GM18511 (cell line): ENCODE data around the gene ASAH2B.
"Not testable (repeated sequence)": the region's sequence is repeated elsewhere in the genome, so short reads cannot be mapped to it uniquely, and the experiment has no call there.

Source experiments
- ATAC-seq: cut with Tn5 transposase; IDR thresholded peaks from one replicate; pipeline ENCODE4 v1.9.1; 2021; ENCODE audit warnings: mild to moderate bottlenecking, moderate library complexity; ENCODE audit not compliant: unreplicated experiment

Gene ASAH2B

GRCh38 chr10:50739618-50740292 lies at the start of gene ASAH2B:
ASAH2B (plus strand) TSS chr10:50739936; CDS start chr10:50745131, 5,195 bp downstream.
- peak; percentile 93 for ATAC-seq

- ATAC-seq, result not testable (repeated sequence)
Measured at GRCh38 chr10:50697819-50698218, 41.9 kb upstream of the ASAH2B start.

GRCh38 chr10:50701947-50702346 lies 37.8 kb upstream of the ASAH2B start:
- not testable (repeated sequence) for ATAC-seq

GRCh38 chr10:50702997-50703396 lies 36.7 kb upstream of the ASAH2B start:
- ATAC-seq, result not testable (repeated sequence)

- peak; percentile 91 for ATAC-seq
Measured at GRCh38 chr10:50704436-50705079, 35.2 kb upstream of the ASAH2B start.

GRCh38 chr10:50706006-50706405 lies 33.7 kb upstream of the ASAH2B start:
- not testable (repeated sequence) for ATAC-seq

GRCh38 chr10:50710241-50710640 lies 29.5 kb upstream of the ASAH2B start:
- not testable (repeated sequence) for ATAC-seq

- ATAC-seq, result peak; percentile 92
Measured at GRCh38 chr10:50723812-50724211, 15.9 kb upstream of the ASAH2B start.

- not testable (repeated sequence) for ATAC-seq
Measured at GRCh38 chr10:50728112-50728511, 11.6 kb upstream of the ASAH2B start.

- not testable (repeated sequence) for ATAC-seq
Measured at GRCh38 chr10:50738987-50739617, 634 bp upstream of the ASAH2B start.

GRCh38 chr10:50740293-50740648 lies 535 bp downstream of the ASAH2B start:
- peak; percentile 39 for ATAC-seq

- not testable (repeated sequence) for ATAC-seq
Measured at GRCh38 chr10:50742820-50743219, 3.1 kb downstream of the ASAH2B start.

GRCh38 chr10:50766774-50767513 lies 27.2 kb downstream of the ASAH2B start:
- not testable (repeated sequence) for ATAC-seq

GRCh38 chr10:50772042-50772441 lies 32.3 kb downstream of the ASAH2B start:
- not testable (repeated sequence) for ATAC-seq

- ATAC-seq, result peak; percentile 56
Measured at GRCh38 chr10:50774868-50775267, 35.1 kb downstream of the ASAH2B start.

- not testable (repeated sequence) for ATAC-seq
Measured at GRCh38 chr10:50780036-50780435, 40.3 kb downstream of the ASAH2B start.

GRCh38 chr10:50782017-50782416 lies 42.3 kb downstream of the ASAH2B start:
- not testable (repeated sequence) for ATAC-seq

- ATAC-seq, result not testable (repeated sequence)
Measured at GRCh38 chr10:50787962-50788361, 48.2 kb downstream of the ASAH2B start.

GRCh38 chr10:50788951-50789945 lies 49.5 kb downstream of the ASAH2B start:
- peak; percentile 72 for ATAC-seq

- no peak for ATAC-seq
Measured at GRCh38 chr10:50794490-50794889, 54.8 kb downstream of the ASAH2B start.
